ENCODE results near the gene HACD2.

The HACD2 gene

DNA sequence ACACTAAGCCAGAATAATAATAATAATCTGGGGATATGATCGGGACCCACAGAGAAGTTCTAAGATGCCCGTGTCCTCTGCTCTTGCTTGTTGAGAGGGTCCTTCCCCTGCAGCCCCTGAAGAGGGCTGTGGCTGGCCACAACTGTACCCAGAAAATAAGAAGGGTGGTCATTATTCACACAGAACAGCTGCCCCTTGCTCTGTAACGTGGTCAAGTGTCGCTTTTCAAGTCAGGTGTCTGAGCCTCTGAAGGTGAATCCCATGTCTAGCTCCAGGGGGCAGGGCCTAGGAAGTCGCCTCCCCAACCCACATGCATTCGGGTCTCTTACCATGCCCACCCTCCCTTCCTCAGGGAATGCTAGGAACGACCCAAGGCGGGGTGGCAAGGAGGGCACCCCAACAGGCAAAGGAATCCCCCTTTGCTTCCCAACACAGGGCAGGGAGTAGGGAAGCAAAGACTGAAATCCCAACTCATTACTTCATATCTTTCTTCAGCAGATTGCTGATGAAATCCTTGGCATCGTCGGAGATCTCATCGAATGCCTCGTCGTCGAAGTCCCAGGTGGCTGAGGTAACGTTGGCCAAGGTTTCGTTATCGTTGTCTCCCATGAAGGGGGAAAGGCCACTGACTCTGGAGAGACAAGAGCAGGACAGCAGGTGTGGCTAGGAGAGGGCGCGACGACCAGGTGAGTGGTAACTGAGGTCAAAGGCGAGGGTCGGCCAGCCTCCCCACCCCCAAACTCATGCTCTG lies 44.3 kb upstream of the HACD2 start:
- TF ChIP-seq, protein P1, sequence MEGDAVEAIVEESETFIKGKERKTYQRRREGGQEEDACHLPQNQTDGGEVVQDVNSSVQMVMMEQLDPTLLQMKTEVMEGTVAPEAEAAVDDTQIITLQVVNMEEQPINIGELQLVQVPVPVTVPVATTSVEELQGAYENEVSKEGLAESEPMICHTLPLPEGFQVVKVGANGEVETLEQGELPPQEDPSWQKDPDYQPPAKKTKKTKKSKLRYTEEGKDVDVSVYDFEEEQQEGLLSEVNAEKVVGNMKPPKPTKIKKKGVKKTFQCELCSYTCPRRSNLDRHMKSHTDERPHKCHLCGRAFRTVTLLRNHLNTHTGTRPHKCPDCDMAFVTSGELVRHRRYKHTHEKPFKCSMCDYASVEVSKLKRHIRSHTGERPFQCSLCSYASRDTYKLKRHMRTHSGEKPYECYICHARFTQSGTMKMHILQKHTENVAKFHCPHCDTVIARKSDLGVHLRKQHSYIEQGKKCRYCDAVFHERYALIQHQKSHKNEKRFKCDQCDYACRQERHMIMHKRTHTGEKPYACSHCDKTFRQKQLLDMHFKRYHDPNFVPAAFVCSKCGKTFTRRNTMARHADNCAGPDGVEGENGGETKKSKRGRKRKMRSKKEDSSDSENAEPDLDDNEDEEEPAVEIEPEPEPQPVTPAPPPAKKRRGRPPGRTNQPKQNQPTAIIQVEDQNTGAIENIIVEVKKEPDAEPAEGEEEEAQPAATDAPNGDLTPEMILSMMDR (IDR thresholded peaks at IDR 0.05; ENCODE audit: extremely low read depth, insufficient read depth, missing control alignments), result no peak
- DNase-seq (ENCODE audit: low spot score), result no peak
- in situ Hi-C loops (cut with MboI; ENCODE audit: low pct_unique_long_range_greater_than_20kb, low sequenced_read_pairs, unreplicated experiment), result no loop called here

DNA sequence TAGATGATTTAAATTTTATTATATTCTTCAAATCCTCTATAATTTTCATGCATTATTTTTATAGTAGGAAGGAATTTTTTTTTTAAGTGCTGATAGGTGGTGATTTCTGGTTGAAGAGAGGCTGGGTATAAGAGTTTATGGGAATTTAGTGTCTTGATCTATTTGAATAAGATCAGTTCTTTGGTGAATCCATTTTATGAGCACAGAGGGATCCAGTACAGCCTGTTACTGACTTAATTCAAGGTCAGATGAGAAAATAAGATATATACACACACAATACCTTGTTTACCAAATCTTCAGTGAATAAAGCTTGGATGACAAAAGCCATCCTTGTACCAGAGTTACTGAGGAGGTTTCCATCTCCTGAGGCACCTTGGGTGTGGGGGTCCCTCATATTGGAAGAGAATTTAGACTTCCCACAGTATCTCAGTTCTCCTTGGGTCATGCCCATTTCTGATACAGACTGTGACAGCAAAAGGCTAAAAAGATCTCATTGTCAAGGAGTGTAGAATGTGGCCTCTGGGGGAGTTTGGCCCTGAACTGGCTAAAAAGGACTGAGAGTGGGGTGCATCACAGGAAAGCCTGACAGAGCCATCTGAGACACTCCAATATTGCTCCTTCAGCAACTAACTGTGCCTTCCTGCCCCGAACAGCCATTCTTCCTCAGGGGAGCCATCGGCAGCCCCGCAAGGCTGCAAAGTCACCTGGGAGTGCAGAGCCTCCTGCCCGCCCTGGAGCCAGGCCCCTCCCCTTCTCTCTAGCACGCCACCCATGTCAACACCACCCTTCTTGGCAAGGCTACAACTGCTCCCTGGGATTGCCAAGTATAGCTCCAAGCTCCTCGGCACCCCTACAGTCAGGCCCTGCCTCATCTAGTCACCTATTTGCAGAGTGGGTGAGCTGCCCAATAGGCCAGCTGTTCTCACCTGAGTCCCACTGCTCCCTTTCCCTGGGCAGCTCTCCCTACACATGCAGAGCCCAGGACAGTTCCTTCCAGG lies 43.1 kb upstream of the HACD2 start:
- in situ Hi-C loops (cut with MboI; ENCODE audit: low pct_unique_long_range_greater_than_20kb, low sequenced_read_pairs, unreplicated experiment), result no loop called here
- no peak for DNase-seq (ENCODE audit: low spot score)
- TF ChIP-seq, protein P1 (IDR thresholded peaks at IDR 0.05; ENCODE audit: extremely low read depth, insufficient read depth, missing control alignments), result no peak

DNA sequence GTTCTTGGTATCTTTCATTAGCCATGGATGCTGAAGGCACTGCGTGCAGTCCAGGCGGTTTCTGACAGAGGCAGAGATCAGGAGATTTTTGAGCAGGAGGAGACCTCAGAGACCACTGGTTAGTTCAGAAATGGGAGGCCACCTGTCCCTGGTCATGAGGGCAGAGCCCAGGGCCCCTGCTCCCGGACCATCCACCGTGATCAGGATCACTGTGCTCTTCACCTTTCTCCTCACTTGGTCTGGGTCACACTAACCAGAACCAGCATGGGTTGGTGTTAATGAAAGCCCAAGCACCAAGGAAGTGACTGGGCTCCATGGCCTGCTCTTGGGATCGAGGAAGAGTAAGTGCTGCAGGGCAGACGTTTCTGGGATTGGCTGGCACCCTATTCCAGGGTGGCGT lies 42.0 kb upstream of the HACD2 start:
- in situ Hi-C loops (cut with MboI; ENCODE audit: low pct_unique_long_range_greater_than_20kb, low sequenced_read_pairs, unreplicated experiment), result no loop called here
- DNase-seq (ENCODE audit: low spot score), result no peak
- TF ChIP-seq, protein P1 (IDR thresholded peaks at IDR 0.05; ENCODE audit: extremely low read depth, insufficient read depth, missing control alignments), result no peak

DNA sequence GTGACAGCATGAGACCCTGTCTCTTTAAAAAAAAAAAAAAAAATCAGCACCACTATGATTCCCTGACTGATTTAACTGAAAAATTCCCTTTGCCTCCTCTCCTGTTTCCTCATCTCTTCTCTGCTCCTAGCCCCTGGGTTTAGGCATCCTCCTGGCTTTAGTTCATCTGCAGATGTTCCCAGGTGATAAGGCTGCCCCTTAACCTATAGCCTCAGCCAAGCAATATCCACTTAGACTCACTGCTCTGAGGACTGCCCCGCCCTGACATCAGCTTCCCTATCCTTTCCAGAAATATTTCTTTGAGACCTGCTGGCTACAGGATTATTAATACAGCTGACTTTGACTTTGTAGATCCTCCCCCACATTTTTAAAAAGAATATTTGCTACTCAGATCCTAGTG lies 39.4 kb upstream of the HACD2 start:
- in situ Hi-C loops (cut with MboI; ENCODE audit: low pct_unique_long_range_greater_than_20kb, low sequenced_read_pairs, unreplicated experiment), result no loop called here
- no peak for DNase-seq (ENCODE audit: low spot score)
- TF ChIP-seq, protein P1 (IDR thresholded peaks at IDR 0.05; ENCODE audit: extremely low read depth, insufficient read depth, missing control alignments), result no peak

DNA sequence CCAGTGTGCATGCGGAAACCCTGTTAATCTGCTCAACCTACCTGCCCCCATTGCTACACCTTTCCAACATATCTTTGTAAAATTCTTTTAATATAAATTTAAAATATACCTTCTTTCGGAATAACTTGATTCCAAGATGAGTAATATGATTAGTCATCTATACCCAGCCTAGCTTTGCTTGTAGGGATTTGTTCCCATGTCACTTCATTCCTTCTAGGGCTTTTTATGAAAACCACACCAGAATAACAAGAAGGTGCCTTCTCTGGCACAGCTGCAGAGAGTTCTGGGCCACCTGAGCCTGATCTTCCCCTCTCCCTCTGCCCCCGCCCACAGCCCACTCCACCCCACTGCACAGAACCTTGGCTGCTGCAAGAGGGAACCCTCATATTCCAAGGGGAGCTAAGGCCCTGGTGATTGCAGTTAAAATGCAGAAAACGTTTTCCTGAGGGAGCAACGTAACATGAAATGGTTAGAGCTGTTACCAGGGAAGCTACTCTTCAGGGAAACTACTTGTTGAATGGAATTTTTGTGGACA lies 38.6 kb upstream of the HACD2 start:
- TF ChIP-seq, protein P1 (IDR thresholded peaks at IDR 0.05; ENCODE audit: extremely low read depth, insufficient read depth, missing control alignments), result no peak
- DNase-seq (ENCODE audit: low spot score), result no peak
- in situ Hi-C loops (cut with MboI; ENCODE audit: low pct_unique_long_range_greater_than_20kb, low sequenced_read_pairs, unreplicated experiment), result no loop called here

DNA sequence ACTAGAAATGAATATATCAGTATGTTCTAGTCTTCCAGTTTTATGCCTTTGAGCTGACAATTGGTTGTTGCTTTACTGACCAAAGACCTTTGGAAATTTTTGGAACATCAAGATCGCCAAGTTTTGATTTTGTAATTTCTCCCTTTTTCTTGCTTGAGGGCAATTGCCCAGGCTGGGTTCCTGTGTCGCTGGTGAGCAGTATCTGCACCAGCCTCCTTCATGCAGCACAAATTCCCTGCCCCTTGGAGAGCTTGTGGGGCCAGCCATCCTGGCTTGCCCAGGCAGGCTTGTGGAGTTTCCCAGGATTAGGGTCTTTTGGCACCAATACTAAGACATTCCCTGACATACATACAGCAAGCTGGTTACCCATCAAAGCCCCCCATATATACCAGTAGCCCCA lies 37.9 kb upstream of the HACD2 start:
- in situ Hi-C loops (cut with MboI; ENCODE audit: low pct_unique_long_range_greater_than_20kb, low sequenced_read_pairs, unreplicated experiment), result no loop called here
- TF ChIP-seq, protein P1 (IDR thresholded peaks at IDR 0.05; ENCODE audit: extremely low read depth, insufficient read depth, missing control alignments), result no peak
- no peak for DNase-seq (ENCODE audit: low spot score)

Data from GM13977 (cell line).